SU-DHL-6 (cell line): ENCODE measurements around the gene SORCS2.

Source experiments
- H2AFZ ChIP-seq: fragments of 200-600 bp; sonication (generic); 2 replicates; pipeline ENCODE4 v1.6.1; 2014; ENCODE audit warnings: low read depth, mild to moderate bottlenecking, moderate library complexity, mixed read lengths, antibody characterized with exemption, low read length; ENCODE audit not compliant: severe bottlenecking
- H3F3A ChIP-seq: fragments of 200-600 bp; shearing (Covaris generic); 2 replicates; pipeline ENCODE4 v1.6.0; 2016; ENCODE audit warnings: antibody characterized with exemption, mild to moderate bottlenecking; ENCODE audit not compliant: insufficient read depth
- H3K27ac ChIP-seq: fragments of 200-600 bp; sonication (generic); 2 replicates; pipeline ENCODE4 v1.5.1; 2016; ENCODE audit warnings: low read depth, mild to moderate bottlenecking, low read length, moderate library complexity, mixed read lengths
- H3K27me3 ChIP-seq: fragments of 200-600 bp; sonication (generic), shearing (Covaris generic); 2 replicates; pipeline ENCODE4 v1.6.0; 2014; ENCODE audit warnings: mild to moderate bottlenecking, low read length
- H3K36me3 ChIP-seq: fragments of 200-600 bp; sonication (generic); 2 replicates; pipeline ENCODE4 v1.6.1; 2014; ENCODE audit warnings: mild to moderate bottlenecking, low read length, mixed read lengths
- H3K4me2 ChIP-seq: fragments of 300-600, 200-600 bp; shearing (Covaris generic), sonication (generic); 2 replicates; pipeline ENCODE4 v1.6.0; 2014; ENCODE audit warnings: low read length, low read depth, mild to moderate bottlenecking; ENCODE audit not compliant: poor library complexity, severe bottlenecking
- H3K4me3 ChIP-seq: fragments of 200-600 bp; sonication (generic); 2 replicates; pipeline ENCODE4 v1.5.1; 2014; ENCODE audit warnings: antibody characterized with exemption, low read length, mild to moderate bottlenecking, mixed read lengths; ENCODE audit not compliant: insufficient read depth, poor library complexity, severe bottlenecking
- H3K79me2 ChIP-seq: fragments of 200-600 bp; sonication (generic); 2 replicates; pipeline ENCODE4 v1.6.1; 2014; ENCODE audit warnings: mild to moderate bottlenecking, low read length, moderate library complexity; ENCODE audit not compliant: insufficient read depth
- H3K9ac ChIP-seq: fragments of 200-600 bp; sonication (generic); 2 replicates; pipeline ENCODE4 v1.7.0; 2014; ENCODE audit warnings: mild to moderate bottlenecking, low read length
- H3K9me2 ChIP-seq: fragments of 200-600 bp; sonication (generic); replicated peaks from 2 replicates; pipeline ENCODE4 v1.6.1; 2014; ENCODE audit warnings: low read length; ENCODE audit not compliant: insufficient read depth
- H3K9me3 ChIP-seq: fragments of 200-600 bp; sonication (generic); 2 replicates; pipeline ENCODE4 v1.6.1; 2014; ENCODE audit warnings: low read length, mixed read lengths; ENCODE audit not compliant: insufficient read depth
- H4K20me1 ChIP-seq: fragments of 200-600 bp; sonication (generic); 2 replicates; pipeline ENCODE4 v1.6.1; 2014; ENCODE audit warnings: low read depth, mild to moderate bottlenecking, antibody characterized with exemption, low read length, moderate library complexity, mixed read lengths
- EZH2phosphoT487 ChIP-seq: fragments of 200-600 bp; sonication (generic), shearing (Covaris generic); conservative IDR thresholded peaks from 2 replicates; pipeline ENCODE4 v1.6.1; 2018; ENCODE audit warnings: mild to moderate bottlenecking, antibody characterized with exemption, low read length, moderate library complexity, mixed read lengths
- TF ChIP-seq, protein P1 (sequence below): fragments of 200-600 bp; sonication (generic); IDR thresholded peaks from one replicate; pipeline ENCODE4 v1.5.1; 2017; ENCODE audit warnings: antibody characterized with exemption, mild to moderate bottlenecking, low read length, moderate library complexity; ENCODE audit not compliant: insufficient read depth, poor library complexity, severe bottlenecking

SORCS2 gene

GRCh38 chr4:7353846-7354610 is 161.7 kb downstream of the SORCS2 start:
- TF ChIP-seq EZH2phosphoT487 = no peak
- TF ChIP-seq, protein P1, sequence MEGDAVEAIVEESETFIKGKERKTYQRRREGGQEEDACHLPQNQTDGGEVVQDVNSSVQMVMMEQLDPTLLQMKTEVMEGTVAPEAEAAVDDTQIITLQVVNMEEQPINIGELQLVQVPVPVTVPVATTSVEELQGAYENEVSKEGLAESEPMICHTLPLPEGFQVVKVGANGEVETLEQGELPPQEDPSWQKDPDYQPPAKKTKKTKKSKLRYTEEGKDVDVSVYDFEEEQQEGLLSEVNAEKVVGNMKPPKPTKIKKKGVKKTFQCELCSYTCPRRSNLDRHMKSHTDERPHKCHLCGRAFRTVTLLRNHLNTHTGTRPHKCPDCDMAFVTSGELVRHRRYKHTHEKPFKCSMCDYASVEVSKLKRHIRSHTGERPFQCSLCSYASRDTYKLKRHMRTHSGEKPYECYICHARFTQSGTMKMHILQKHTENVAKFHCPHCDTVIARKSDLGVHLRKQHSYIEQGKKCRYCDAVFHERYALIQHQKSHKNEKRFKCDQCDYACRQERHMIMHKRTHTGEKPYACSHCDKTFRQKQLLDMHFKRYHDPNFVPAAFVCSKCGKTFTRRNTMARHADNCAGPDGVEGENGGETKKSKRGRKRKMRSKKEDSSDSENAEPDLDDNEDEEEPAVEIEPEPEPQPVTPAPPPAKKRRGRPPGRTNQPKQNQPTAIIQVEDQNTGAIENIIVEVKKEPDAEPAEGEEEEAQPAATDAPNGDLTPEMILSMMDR = no peak
- no peaks in the 10 kb centered on the region for H3K36me3 ChIP-seq

DNA sequence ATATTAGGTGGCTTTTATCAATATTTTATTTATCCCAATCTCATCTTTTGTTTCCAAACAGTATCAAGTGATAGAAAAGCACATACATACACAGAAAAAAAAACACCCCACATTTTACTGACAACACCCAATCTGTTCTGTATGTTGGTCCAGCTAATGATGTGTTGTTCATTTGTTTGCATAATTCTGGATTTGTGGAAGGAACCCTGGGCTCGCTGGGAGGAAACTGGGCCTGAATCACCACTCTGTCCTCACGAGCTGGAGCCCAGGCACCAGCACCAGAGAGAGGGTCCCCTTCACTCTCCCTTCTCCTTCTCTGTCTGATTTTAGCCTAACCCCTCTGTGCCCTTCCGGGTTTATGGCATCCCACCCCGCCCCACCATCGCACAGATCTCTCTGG is 162.6 kb downstream of the SORCS2 start:
- Histone ChIP-seq H3K9ac (no peak overlapping the region), H3K9me2 (no peaks in the 10 kb centered on the region), H3K79me2 (no peaks in the 10 kb centered on the region), H3F3A (no peaks in the 10 kb centered on the region), H3K4me2 (no peak overlapping the region), H3K27ac (no peak overlapping the region), H3K36me3 (no peaks in the 10 kb centered on the region), H2AFZ (no peak overlapping the region), H3K4me3 (no peak overlapping the region), H4K20me1 (no peaks in the 10 kb centered on the region), H3K9me3 (no peaks in the 10 kb centered on the region), H3K27me3 (no peaks in the 10 kb centered on the region)
- no peak for TF ChIP-seq EZH2phosphoT487
- TF ChIP-seq, protein P1 = no peak

More at GRCh38 chr4:7353846-7354610, 161.7 kb downstream of the SORCS2 start:
- Histone ChIP-seq H3K9me3 (no peaks in the 10 kb centered on the region), H3K79me2 (no peaks in the 10 kb centered on the region), H3K9ac (no peak overlapping the region), H3F3A (no peaks in the 10 kb centered on the region), H3K27me3 (no peaks in the 10 kb centered on the region), H2AFZ (no peak overlapping the region), H3K9me2 (no peaks in the 10 kb centered on the region), H3K4me3 (no peak overlapping the region), H3K4me2 (no peak overlapping the region), H4K20me1 (no peaks in the 10 kb centered on the region), H3K27ac (no peak overlapping the region)

DNA sequence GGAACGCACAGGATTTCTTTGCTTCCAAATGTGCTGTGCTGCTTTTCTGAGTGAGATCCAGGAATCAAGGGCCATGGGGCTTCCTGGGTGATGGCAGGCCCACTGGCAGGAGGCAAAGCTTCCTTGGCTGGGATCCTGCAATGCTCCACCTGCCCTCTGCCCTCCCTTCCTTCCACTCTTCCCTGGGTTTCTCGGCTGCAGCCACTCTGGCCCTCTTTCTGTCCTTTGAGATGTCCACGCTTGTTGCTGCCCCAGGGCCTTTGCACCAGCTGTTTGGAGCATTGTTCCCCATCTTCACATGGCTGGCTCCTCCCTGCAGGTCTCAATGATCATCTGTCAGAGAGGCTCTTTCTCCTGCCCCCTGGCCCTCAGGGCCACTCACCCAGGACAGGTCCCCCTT is 163.5 kb downstream of the SORCS2 start:
- Histone ChIP-seq H3K9me2 (no peaks in the 10 kb centered on the region), H3K79me2 (no peaks in the 10 kb centered on the region), H3K27ac (no peak overlapping the region), H3K9ac (no peak overlapping the region), H4K20me1 (no peaks in the 10 kb centered on the region), H3F3A (no peaks in the 10 kb centered on the region), H2AFZ (no peak overlapping the region), H3K4me3 (no peak overlapping the region), H3K27me3 (no peaks in the 10 kb centered on the region), H3K36me3 (no peaks in the 10 kb centered on the region), H3K9me3 (no peaks in the 10 kb centered on the region), H3K4me2 (no peak overlapping the region)
- no peak for TF ChIP-seq EZH2phosphoT487
- TF ChIP-seq, protein P1 = no peak
